Measurements from ENCODE around the gene AP3B1. TPM values are rescaled to one million over a fixed set of nuclear protein-coding genes. Genes with fewer than 3 reads are reported as not detected.

AP3B1 gene
- total and polyA plus RNA-seq, 2 donors (not counting 3 experiments of a cell fraction or from before 2014, with no cell fraction given): 31.6 to 46.7 TPM

DNA sequence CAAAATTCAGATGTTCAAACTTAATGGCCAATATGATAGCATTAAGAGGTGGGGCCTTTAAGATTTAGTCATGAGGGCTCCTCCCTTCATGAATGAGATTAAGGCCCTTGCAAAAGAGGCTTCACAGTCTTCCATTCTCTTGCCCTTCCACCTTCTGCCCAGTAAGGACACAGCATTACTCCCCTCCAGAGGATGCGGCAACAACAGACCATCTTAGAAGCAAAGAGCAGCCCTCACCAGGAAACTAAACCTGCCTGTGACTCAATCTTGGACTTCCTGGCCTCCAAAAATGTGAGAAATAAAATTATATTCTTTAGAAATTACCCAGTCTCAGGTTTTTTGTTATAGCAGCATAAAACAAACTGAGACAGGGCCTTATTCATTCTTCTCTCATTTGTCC lies 8.2 kb downstream of the AP3B1 start:
- no TSS peak for BruUV-seq (replicated peaks)

GRCh38 chr5:78283802-78284201 lies 10.7 kb downstream of the AP3B1 start:
- TF ChIP-seq FOS (IDR thresholded peaks at IDR 0.05; ENCODE audit: borderline replicate concordance, insufficient read depth, low read length): no peak
- no peak for TF ChIP-seq MYC (IDR thresholded peaks at IDR 0.05; ENCODE audit: low read depth, low read length)
- TF ChIP-seq JUN (IDR thresholded peaks at IDR 0.05; ENCODE audit: borderline replicate concordance, insufficient read depth, insufficient read length, low read depth): no peak
- TF ChIP-seq GATA2 (IDR thresholded peaks at IDR 0.05; ENCODE audit: insufficient read depth, insufficient read length, low read depth, low read length): no peak
- TF ChIP-seq, protein P1, sequence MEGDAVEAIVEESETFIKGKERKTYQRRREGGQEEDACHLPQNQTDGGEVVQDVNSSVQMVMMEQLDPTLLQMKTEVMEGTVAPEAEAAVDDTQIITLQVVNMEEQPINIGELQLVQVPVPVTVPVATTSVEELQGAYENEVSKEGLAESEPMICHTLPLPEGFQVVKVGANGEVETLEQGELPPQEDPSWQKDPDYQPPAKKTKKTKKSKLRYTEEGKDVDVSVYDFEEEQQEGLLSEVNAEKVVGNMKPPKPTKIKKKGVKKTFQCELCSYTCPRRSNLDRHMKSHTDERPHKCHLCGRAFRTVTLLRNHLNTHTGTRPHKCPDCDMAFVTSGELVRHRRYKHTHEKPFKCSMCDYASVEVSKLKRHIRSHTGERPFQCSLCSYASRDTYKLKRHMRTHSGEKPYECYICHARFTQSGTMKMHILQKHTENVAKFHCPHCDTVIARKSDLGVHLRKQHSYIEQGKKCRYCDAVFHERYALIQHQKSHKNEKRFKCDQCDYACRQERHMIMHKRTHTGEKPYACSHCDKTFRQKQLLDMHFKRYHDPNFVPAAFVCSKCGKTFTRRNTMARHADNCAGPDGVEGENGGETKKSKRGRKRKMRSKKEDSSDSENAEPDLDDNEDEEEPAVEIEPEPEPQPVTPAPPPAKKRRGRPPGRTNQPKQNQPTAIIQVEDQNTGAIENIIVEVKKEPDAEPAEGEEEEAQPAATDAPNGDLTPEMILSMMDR (IDR thresholded peaks at IDR 0.05; ENCODE audit: extremely low read depth in 1 of 2, insufficient read depth in 1 of 2, low read depth in 1 of 2, low read length in 2 of 2): no peak
- TF ChIP-seq POLR2AphosphoS5 (IDR thresholded peaks at IDR 0.05; ENCODE audit: insufficient read depth, low read depth, low read length): no peak
- no peak for TF ChIP-seq EZH2 (IDR thresholded peaks at IDR 0.05; ENCODE audit: borderline replicate concordance, low read depth, low read length, severe bottlenecking)
- TF ChIP-seq, protein P2, sequence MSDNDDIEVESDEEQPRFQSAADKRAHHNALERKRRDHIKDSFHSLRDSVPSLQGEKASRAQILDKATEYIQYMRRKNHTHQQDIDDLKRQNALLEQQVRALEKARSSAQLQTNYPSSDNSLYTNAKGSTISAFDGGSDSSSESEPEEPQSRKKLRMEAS (IDR thresholded peaks at IDR 0.05; ENCODE audit: insufficient read depth, insufficient read length): no peak
- TF ChIP-seq POLR2A (IDR thresholded peaks at IDR 0.05; ENCODE audit: low read depth, low read length): no peak

More for the DNA sequence above, 8.2 kb downstream of the AP3B1 start:
- peaks cover 27% of the 10 kb centered on the region for H3K4me1 ChIP-seq (ENCODE audit: control insufficient read depth, extremely low read depth, insufficient read depth, low read length)
- H3K9me1 ChIP-seq (replicated peaks; ENCODE audit: control insufficient read depth, extremely low read depth, insufficient read depth, low read length): no peaks in the 10 kb centered on the region
- no peak overlapping the region for H3K4me3 ChIP-seq (replicated peaks in 1 of 3; ENCODE audit: insufficient read depth in 1 of 3, low read depth in 1 of 3, low read length in 3 of 3)
- ChIA-PET POLR2A (no interaction called here), CTCF (interaction anchor here (1.4 kb wide), 1 partner anchor 14 kb away, joined by 4 read pairs; no protein-coding TSS in a partner anchor)
- dilution Hi-C loops (cut with MboI; ENCODE audit: extremely low pct_ligation_motif_present, low sequenced_read_pairs) (no loop called here), intact Hi-C loops (cut with micrococcal nuclease) (no loop called here)
- no peaks in the 10 kb centered on the region for H3K9me3 ChIP-seq (replicated peaks; ENCODE audit: control insufficient read depth, insufficient read depth, low read length)
- no peak overlapping the region for H3K9ac ChIP-seq (replicated peaks; ENCODE audit: extremely low read depth, insufficient read depth, low read length)
- no peak overlapping the region for H2AFZ ChIP-seq (ENCODE audit: low read depth, low read length)
- H3K4me2 ChIP-seq (ENCODE audit: insufficient read depth, low read length): peak overlapping the region; percentile 22
- no peak for TF ChIP-seq MYC (IDR thresholded peaks at IDR 0.05; ENCODE audit: low read depth, low read length)
- TF ChIP-seq, protein P1 (IDR thresholded peaks at IDR 0.05; ENCODE audit: extremely low read depth in 1 of 2, insufficient read depth in 1 of 2, low read depth in 1 of 2, low read length in 2 of 2): no peak
- TF ChIP-seq POLR2AphosphoS5 (IDR thresholded peaks at IDR 0.05; ENCODE audit: insufficient read depth, low read depth, low read length): no peak
- TF ChIP-seq JUN (IDR thresholded peaks at IDR 0.05; ENCODE audit: borderline replicate concordance, insufficient read depth, insufficient read length, low read depth): no peak
- no peak for TF ChIP-seq POLR2A (IDR thresholded peaks at IDR 0.05; ENCODE audit: low read depth, low read length)
- peaks cover 6% of the 10 kb centered on the region for H4K20me1 ChIP-seq (replicated peaks; ENCODE audit: control insufficient read depth, extremely low read depth, insufficient read depth, low read length)
- no peak for FAIRE-seq
- H3K36me3 ChIP-seq (ENCODE audit: control insufficient read depth in 2 of 2, extremely low read depth in 1 of 2, insufficient read depth in 2 of 2, low read length in 2 of 2): no peaks in the 10 kb centered on the region
- peaks cover 85% of the 10 kb centered on the region for H3K79me2 ChIP-seq (ENCODE audit: control insufficient read depth, insufficient read depth, low read length)
- no peak overlapping the region for H3K27ac ChIP-seq (ENCODE audit: insufficient read depth, low read depth, low read length)
- H3K27me3 ChIP-seq (ENCODE audit: control insufficient read depth in 2 of 2, insufficient read depth in 2 of 2, low read length in 2 of 2): no peaks in the 10 kb centered on the region
- DNase-seq (ENCODE audit: low read depth, low spot score): no peak

More at GRCh38 chr5:78283802-78284201, 10.7 kb downstream of the AP3B1 start:
- FAIRE-seq: no peak
- BruUV-seq (replicated peaks): no TSS peak
- Histone ChIP-seq H3K4me2 (ENCODE audit: insufficient read depth, low read length) (no peak overlapping the region), H2AFZ (ENCODE audit: low read depth, low read length) (no peak overlapping the region), H3K27me3 (ENCODE audit: control insufficient read depth in 2 of 2, insufficient read depth in 2 of 2, low read length in 2 of 2) (no peaks in the 10 kb centered on the region), H3K27ac (ENCODE audit: insufficient read depth, low read depth, low read length) (no peak overlapping the region), H3K79me2 (ENCODE audit: control insufficient read depth, insufficient read depth, low read length) (peaks cover 69% of the 10 kb centered on the region), H3K36me3 (ENCODE audit: control insufficient read depth in 2 of 2, extremely low read depth in 1 of 2, insufficient read depth in 2 of 2, low read length in 2 of 2) (no peaks in the 10 kb centered on the region), H3K4me3 (replicated peaks in 1 of 3; ENCODE audit: insufficient read depth in 1 of 3, low read depth in 1 of 3, low read length in 3 of 3) (no peak overlapping the region), H3K9ac (replicated peaks; ENCODE audit: extremely low read depth, insufficient read depth, low read length) (no peak overlapping the region), H3K9me1 (replicated peaks; ENCODE audit: control insufficient read depth, extremely low read depth, insufficient read depth, low read length) (no peaks in the 10 kb centered on the region), H4K20me1 (replicated peaks; ENCODE audit: control insufficient read depth, extremely low read depth, insufficient read depth, low read length) (peaks cover 6% of the 10 kb centered on the region), H3K4me1 (ENCODE audit: control insufficient read depth, extremely low read depth, insufficient read depth, low read length) (peaks cover 27% of the 10 kb centered on the region), H3K9me3 (replicated peaks; ENCODE audit: control insufficient read depth, insufficient read depth, low read length) (no peaks in the 10 kb centered on the region)
- dilution Hi-C loops (cut with MboI; ENCODE audit: extremely low pct_ligation_motif_present, low sequenced_read_pairs) (no loop called here), intact Hi-C loops (cut with micrococcal nuclease) (no loop called here)
- POLR2A ChIA-PET: no interaction called here
- CTCF ChIA-PET: interaction anchor here (1.4 kb wide), 1 partner anchor 9 kb away, joined by 3 read pairs; no protein-coding TSS in a partner anchor
- no peak for DNase-seq (ENCODE audit: low read depth, low spot score)

Measured in endothelial cell of umbilical vein (primary cell).